NCI-H187 treated with DMSO at 0.1 percent for 48 hours (cell line): ENCODE measurements around the gene SNCAIP.
A peak's percentile ranks its signal among the peaks of the same experiment; 100 is the strongest.
"Not testable (repeated sequence)": the region's sequence is repeated elsewhere in the genome, so short reads cannot be mapped to it uniquely, and the experiment has no call there.

Experiments
- DNase-seq: peaks from one replicate; lab custom pipeline; 2025; lab: John Stamatoyannopoulos, UW

SNCAIP gene

DNA sequence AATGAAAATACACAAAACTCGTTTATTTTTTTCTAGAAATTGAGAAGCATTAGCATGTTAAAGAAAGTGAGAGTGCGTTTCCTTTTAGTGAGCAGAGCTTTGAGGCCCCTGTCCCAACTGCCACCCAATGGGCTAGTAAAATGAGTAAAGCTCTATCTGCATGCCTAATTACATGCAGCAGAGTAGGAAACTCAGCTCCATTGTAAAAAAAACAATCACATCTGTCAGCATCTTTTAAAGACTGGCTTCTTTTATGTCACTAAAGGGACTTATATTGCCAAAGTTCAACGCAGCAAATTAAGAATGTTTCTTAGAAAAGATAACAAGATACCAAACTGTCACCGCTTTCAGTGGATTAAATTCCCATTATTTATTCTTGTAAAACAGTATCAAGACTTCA is 154.0 kb downstream of the SNCAIP start:
- DNase-seq, result no peak

DNA sequence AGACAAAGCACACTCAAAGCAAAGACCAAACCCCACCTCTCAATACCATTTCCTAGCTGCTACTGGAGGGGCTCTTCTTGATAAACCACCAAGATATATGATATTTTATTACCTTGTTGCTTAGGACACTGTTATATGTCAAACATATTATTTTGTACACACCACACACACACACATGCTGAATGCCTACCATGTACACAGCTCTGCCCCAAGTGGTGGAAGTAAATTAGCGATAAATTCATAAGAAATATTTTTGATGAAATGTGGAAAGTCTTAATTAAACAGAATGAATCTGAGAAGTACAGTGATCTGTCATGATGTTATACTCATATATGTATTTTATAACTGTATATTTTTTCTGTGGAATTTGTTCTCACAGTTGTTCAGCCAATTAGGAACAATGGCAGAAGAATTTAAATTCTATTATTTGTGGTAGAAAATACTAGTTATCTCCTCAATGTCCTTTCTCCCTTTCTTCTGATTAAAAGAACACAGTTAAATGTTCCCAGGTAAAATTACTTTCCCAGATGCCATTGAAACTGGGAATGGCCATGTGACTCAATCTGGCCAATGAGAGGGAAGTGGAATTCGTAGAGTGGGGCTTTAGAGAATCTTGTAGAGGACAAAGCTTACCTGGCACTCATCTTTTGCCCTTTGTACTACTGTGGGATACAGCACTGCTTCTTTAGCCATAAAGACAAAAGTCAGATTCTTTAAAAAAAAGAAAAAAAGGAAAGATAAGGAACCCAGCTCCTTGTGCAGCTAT is 156.5 kb downstream of the SNCAIP start:
- DNase-seq, result no peak

DNA sequence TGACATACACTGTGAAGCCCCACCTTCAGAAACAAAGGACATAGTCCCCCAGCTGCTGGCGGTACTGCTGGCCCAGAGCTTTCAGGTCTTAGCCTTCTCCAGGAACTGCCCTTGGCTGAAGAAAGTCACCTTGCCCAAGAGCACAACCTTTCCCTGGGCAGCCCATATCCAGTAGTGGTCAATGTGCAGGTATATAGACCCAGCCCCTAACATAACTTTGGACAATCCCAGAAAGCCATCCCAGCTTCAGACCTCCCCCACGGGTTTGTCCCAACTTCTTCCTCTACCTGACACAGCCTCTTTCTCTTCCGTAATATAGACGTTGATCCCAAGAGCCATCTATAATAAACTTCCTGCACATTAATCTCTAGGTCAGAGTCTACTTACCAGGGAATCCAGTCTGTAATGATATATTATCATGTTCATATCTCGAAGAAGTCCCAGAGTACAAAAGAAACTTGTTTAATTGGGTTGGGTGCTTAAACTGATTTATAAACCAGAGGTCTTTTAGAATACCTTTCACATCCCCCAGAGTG is 157.4 kb downstream of the SNCAIP start:
- no peak for DNase-seq

DNA sequence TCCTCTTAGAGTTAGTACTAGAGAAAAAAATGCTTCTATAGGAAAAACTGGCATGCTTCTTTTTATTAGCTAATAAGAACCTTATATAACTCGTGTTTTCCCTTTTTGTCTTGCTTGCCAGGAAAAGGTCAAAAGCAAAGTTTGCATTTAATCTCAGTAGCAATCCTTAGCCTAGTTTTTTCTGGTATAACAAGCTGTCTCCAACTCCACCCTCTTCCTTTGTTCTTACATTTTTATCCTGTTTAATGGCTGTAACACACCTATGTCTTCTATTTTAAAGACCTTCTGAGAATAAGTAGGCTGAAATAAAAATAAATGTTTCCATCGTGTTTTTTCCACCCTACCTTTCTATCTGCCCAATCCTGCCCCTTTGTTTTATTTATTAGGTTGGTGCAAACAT is 158.3 kb downstream of the SNCAIP start:
- DNase-seq, result no peak

DNA sequence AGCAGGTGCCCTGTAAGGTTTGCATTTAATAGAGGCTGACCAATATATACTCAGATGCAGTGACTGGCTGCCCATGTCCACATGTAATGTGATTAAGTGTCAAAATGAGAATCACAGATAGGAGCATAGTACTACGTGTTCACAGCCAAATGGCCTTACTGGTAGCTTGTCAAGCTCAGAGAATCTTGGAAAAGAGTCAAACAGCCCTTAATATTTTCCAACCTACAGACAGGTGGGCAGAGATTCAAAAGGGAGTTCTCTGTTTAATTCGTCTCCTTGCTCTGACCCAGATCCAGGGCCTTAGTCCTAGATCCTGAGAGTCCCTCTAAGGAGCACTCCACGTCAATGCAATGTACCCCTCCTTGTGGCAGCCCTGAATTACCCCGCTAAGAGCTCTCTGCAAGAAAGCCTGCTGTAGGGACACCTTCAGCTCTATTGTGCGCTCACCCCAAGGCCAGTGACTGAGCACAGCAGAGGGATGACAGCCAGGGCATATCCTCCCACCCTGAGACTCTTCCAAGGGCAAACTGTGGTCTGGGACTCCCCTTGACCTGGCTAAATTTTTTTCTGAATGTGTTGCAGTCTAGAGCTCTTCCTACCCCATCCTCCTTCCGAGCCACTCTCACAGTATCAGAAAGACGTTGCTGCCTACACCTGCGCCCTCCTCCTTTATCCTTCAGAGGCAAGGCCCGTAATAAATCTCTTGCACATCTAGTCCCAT is 159.2 kb downstream of the SNCAIP start:
- DNase-seq, result no peak

DNA sequence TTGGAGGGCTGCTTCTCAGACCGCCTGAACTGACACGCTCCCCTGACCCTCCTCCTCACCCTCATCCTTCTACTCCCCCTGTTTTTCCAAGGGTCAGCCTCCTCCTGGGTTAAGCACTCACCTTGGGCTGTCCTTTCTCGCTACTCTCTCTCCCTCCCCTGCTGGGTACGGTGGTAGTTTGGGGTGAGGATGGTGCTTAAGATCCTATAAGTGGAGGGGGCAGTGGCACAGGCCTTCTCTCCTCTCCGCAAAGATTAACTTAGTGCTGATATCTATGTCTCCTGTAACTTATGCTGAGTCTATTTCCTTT is 159.7 kb downstream of the SNCAIP start:
- DNase-seq, result no peak

DNA sequence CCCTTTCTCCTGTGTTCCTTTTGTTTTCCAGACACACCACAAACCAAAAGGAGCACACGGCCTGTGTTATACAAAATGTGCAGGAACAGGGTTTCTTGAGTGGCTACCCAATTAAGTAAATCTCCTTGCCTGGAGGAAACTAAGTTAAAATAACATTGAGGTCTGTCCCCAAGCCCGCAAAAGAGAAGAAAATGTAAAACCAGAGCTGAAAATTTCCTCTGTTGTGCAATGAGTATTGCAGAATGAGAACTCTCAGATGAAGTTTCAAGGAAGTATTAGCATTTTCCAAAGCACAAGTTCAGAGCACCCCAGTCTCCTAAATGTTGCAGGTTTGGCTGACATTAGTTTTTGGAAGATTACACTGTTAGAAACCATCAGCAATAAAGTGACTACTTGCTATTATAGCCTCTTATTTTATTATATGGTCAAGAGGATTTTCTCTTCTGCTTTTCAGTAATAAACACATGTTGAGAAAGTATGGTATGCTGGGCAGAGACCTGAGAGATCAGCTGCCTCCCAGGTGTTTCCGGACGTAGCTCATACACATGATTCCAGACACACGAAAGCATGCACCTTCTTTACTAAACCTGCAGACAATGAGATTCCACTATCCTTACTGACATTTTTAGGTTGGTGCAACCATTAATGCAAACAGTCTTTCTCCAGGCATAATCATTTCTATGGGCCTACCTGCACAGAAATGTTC is 161.3 kb downstream of the SNCAIP start:
- DNase-seq, result no peak

DNA sequence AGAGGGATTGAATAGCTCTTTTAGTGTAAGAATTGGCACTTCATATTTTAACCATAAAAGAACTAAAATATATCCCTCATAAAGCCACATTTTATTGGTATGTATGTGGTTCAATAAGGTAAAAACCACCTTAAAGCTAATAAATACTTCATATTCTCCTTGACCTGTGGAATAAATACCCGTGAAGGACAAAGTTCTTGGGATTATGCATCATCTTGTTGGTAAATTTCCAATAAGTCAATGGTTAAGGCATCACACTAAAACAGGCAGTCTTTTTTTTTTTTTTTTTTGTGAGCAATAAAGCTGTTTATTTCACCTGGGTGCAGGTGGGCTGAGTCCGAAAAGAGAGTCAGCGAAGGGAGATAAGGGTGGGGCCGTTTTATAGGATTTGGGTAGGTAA is 161.9 kb downstream of the SNCAIP start:
- DNase-seq, result no peak

DNA sequence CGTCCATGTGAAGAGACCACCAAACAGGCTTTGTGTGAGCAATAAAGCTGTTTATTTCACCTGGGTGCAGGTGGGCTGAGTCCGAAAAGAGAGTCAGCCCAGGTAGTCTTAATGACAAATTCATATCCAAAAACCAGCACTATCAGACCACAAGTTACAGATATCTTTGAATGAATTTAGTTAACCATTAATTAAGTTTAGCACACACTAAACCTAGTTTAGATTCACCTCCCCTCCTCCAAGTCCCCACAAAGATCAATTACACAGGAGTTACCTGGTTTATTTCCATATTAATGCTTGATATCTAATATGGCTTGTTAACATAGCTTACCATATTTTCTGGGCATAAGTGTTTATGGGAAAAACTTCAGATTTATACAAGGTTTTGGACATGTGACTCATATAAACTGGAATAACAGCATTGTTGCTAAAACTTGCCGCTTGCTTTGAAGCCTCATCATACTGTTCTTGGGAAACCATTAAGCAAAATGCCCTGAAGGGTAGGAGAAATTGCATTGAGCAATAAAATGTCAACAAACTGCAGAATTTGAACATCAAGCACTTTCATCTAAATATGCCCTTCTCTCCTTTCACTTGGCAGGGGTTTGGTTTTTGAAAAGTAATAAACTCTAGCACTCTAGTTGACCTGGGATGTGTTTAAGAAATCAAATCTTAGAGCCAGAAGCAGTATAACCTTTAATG is 166.9 kb downstream of the SNCAIP start:
- no peak for DNase-seq

DNA sequence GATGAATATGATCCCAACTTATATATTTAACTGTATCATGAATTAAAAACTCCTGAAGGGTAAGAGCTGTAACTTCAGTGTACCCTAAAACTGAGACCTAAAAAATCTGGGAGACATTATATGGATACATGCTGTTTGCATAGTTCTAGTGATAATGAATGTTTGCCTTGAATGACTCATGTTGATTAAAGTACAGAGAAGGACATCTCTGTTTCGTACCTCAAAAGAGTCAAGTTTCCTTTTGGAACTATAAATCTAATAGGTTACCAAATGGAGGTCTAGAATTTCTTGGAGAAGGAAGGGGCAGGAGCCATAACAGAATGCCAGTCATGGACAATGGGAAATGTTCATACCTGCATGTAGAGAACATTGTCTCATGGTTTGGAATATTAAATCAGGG is 168.1 kb downstream of the SNCAIP start:
- DNase-seq, result no peak

DNA sequence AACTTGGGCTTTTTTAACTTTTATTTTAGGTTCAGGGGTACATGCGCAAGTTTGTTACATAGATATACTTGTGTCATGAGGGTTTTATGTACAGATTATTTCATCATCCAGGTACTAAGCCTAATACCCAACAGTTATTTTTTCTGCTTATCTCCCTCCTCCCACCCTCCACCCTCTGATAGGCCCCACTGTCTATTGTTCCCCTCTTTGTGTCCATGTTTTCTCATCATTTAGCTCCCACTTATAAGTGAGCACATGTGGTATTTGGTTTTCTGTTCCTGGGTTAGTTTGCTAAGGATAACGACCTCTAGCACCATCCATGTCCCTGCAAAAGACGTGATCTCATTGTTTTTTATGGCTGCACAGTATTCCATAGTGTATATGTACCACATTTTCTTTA is 172.1 kb downstream of the SNCAIP start:
- no peak for DNase-seq

DNA sequence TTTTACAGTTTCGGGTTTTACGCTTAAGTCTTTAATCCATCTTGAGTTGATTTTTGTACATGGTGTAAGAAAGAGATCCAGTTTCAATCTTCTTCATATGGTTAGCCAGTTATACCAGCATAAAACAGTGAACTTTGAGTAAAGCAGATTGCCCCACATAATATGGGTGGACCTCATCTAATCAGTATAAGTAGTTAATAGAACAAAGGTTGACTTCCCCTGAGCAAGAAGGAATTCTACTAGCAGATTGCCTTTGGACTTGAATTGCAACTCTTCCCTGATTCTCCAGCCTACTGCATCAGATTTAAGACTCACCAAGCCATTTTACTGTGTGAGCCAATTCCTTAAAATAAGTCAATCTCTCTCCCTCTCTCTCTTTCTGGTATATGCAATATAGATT is 173.2 kb downstream of the SNCAIP start:
- DNase-seq, result no peak

DNA sequence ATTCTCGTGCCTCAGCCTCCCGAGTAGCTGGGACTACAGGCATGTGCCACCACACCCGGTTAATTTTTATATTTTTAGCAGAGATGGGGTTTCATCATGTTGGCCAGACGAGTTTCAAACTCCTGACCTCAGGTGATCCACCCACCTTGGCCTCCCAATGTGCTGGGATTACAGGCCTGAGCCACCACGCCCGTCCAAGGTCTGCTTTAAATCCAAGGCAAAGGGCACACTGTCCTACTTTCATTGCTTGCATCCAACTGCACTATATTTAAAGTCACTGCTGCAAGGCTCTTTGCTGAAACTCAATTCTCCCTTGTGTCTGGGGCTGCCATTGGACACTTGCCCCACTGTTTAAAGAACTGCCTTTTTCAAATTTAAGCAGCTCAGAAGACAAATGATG is 174.6 kb downstream of the SNCAIP start:
- DNase-seq, result not testable (repeated sequence)

DNA sequence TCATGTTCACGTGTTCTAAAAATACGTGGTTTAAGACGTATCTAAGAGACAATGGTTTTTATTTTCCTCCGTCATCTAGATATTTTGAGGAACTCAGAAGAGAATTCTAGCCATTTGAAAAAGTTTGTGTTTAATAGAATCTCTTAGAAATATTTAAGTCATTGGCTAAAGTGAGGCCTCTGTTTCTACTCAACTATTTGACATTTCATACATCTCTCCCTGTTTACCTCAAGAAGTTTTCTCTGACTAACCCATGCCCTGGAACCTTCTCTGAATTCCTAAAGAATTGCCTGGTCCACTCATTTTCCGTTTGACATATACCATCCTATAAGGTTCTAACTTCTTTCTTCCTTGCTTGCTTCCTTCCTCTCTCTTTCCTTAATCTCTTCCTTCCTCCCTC is 178.7 kb downstream of the SNCAIP start:
- no peak for DNase-seq

DNA sequence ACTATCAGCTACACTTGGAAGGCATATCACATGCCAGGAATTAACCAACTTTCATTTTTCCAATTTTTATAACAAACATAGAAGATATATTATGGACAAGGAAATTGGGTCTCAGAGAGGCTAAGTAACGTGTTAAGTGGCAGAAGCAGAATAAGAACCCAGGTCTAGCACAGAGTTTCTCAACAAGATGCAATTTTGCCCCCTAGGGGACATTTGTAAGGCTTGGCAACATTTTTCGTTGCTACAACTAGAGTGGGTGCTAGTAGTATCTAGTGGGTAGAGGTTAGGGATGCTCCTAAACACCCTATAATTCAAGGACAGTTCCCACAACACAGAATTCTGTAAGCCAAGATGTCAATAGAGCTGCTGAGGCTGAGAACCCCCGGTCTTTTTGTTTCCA is 180.6 kb downstream of the SNCAIP start:
- DNase-seq, result no peak

DNA sequence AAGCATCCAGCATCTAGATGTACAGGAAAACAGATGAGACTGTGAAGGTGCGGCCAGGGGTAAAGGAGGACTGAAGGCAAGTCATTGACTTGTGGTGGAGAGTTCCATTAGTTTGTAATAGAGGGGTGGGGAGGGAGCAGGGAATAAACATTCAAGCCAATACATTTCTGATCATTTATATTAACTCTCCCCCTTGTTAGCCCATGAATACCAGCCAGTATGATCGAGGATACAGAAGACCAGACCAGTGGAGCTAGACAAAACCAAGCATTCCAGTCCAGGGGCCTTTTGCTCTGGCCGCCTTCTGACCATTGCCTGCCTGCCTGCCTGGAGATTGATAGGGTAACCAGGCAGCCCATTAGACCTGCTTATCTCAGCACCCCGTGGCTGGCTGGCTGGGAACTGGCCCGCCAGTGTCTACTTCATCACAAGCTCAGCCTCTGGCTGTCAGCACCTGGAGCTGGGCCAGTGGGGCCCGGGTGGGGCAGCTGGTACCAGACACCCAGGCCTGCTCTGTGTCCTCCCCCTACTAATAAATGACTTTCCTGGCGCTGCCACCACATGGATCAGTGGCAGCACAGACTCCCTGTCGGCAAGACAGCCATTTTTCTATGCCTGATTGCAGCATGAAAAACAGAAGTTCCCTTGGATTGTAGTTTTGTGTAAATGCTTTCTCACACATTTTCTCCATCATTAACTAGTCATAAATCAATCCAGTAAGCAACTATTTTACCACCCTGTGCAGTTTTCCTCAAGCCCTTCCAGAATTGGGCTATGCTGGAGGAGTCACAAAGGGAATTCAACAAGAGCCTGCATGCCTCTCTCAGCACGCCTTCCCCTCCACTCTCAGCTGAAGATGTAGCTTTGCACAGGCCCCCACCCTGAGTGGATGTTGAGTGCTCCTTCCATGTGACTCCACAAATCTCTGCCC is 181.3 kb downstream of the SNCAIP start:
- peak; percentile 36 for DNase-seq

DNA sequence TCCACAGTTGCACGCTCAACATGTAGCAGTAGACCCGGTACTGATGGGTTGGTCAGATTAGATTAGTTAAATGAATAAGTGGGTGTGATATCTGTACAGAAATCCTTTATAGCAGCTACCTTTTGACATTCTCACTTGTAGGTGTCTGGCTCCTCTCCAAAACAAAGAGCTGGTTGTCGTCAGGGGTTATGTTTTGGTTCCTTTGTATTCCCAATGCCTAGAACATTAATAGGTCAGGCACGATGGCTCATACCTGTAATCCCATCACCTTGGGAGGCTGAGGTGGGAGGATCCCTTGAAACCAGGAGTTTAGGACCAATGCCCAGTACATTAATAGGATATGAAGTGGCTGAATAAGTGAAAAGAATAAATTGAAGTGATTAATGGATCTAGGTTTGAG is 182.1 kb downstream of the SNCAIP start:
- no peak for DNase-seq

DNA sequence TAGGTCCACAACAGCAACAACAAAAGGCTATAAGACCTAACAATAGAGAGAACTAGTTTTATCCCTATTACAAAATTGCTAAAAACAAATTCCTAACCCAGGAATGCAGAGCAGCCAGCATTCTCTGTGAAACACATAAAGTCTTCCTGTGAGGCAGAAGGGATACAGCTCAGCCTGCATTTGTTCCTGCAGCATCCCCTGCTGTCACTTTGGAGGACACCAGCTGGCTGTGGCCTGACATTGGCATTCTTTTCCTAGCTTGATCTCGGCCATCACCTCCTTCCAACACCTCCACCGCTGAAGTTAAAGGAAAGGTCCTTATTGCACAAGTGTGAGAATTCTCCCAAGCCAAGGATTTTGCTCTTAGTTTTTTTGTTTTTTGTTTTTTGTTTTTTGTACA is 186.1 kb downstream of the SNCAIP start:
- no peak for DNase-seq

DNA sequence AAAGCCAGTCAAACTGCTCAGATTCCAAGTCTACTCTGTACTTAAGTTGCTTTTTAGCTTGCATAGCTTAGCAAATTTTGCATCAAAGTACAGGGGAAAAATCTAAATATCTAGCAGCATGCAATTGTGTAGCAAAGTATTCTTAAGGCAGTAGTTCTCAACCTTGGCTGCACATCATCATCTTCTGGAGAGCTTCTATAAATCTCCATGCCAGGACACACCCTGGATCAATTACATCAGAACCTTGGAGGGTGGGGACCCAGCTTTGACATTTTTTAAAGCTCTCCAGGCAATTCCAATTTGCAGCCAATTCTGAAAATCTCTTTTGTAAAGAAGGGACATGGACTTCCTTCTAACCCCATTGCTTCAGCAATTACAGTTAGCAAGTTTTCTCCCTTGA is 187.5 kb downstream of the SNCAIP start:
- no peak for DNase-seq

DNA sequence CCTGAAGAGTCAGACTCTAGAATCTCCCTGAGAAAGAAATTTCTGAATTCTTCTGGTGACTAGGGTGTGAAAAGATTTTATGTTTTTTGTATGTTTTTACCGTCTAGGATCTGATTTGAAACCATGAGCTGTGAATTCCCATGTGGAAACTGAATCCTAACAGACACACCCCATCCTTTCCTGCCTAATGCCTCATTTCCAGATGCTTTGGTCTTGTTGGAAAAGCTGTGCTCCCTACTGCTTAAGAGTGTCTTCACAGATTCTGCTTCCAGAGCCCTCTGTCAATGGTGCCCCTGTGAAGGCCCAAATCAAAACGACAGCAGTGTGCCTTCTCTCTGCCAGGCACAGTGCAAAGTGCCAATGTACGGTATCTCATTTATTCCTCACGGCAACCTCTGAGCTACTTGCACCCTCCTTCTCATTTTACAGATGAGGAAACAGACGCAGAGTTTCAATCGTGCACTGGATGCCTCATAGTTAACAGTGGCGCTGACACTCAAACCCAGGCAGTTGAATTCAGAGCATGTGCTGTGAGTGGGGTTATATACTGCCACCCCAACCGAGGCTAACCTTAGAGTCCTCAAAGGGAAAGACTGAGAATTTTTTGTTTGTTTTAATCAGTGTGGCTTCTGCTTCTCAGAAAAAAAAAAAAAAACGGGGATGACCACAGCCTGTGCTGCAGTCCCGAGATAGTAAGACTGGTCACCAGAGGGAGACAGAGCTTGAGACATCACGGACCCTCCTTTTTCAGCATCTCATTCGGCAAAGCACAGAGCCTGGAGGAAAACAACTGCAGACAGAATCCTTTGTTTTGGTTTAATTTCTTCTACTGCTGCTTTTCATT is 188.4 kb downstream of the SNCAIP start:
- DNase-seq, result no peak

DNA sequence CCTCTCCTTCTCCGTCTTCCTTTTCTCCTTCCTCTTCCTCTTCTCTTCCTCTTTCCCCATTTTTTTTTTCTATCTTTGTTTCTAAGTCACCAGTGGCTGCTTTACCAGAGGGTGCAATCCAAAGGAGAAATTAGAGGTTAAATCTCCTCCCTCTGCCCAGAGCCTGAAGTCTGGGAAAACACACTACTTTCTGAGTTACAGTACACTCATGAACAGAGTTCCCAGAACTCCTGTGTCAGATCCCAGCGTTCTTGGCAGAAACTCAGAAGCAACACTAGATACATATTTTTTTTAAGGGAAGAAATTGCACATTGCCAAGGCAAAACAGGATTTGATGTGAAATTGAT is 189.0 kb downstream of the SNCAIP start:
- DNase-seq, result no peak
